GM21528 (cell line): ENCODE results near the gene BPIFB3.

ENCODE experiments used
- ATAC-seq: cut with Tn5 transposase; IDR thresholded peaks from one replicate; pipeline ENCODE4 v1.9.1; 2021; ENCODE audit warnings: mild to moderate bottlenecking, moderate library complexity; ENCODE audit not compliant: unreplicated experiment, low FRiP score

The BPIFB3 gene

GRCh38 chr20:33059741-33060390 is 6.2 kb downstream of the BPIFB3 start:
- no peak for ATAC-seq

GRCh38 chr20:33061658-33062028 is 7.9 kb downstream of the BPIFB3 start:
- ATAC-seq: no peak

GRCh38 chr20:33062105-33062824 is 8.6 kb downstream of the BPIFB3 start:
- ATAC-seq: no peak

- no peak for ATAC-seq
Observed at GRCh38 chr20:33062825-33063149, 9.1 kb downstream of the BPIFB3 start.

GRCh38 chr20:33063271-33063670 is 9.6 kb downstream of the BPIFB3 start:
- no peak for ATAC-seq

GRCh38 chr20:33064572-33065287 is 11.0 kb downstream of the BPIFB3 start:
- no peak for ATAC-seq

GRCh38 chr20:33065785-33066184 is 12.1 kb downstream of the BPIFB3 start:
- no peak for ATAC-seq

GRCh38 chr20:33067806-33068205 is 14.1 kb downstream of the BPIFB3 start:
- no peak for ATAC-seq

GRCh38 chr20:33068251-33068939 is 14.7 kb downstream of the BPIFB3 start:
- no peak for ATAC-seq

GRCh38 chr20:33069673-33070072 is 16.0 kb downstream of the BPIFB3 start:
- no peak for ATAC-seq

GRCh38 chr20:33070111-33071053 is 16.7 kb downstream of the BPIFB3 start:
- ATAC-seq: no peak

GRCh38 chr20:33071198-33071597 is 17.5 kb downstream of the BPIFB3 start:
- no peak for ATAC-seq

GRCh38 chr20:33072362-33072761 is 18.7 kb downstream of the BPIFB3 start:
- ATAC-seq: no peak

- ATAC-seq: no peak
Observed at GRCh38 chr20:33072813-33073212, 19.1 kb downstream of the BPIFB3 start.

- ATAC-seq: no peak
Observed at GRCh38 chr20:33074675-33075074, 21.0 kb downstream of the BPIFB3 start.

GRCh38 chr20:33075281-33075680 is 21.6 kb downstream of the BPIFB3 start:
- no peak for ATAC-seq

GRCh38 chr20:33076662-33077372 is 23.1 kb downstream of the BPIFB3 start:
- ATAC-seq: no peak

- ATAC-seq: no peak
Observed at GRCh38 chr20:33079259-33079658, 25.6 kb downstream of the BPIFB3 start, which contains the start of gene BPIFB4. Gene BPIFB4 (plus strand): TSS chr20:33079643. CDS start chr20:33081527, 1,884 bp downstream.

GRCh38 chr20:33081411-33082154 is 27.9 kb downstream of the BPIFB3 start:
- ATAC-seq: no peak
